ENCODE measurements around the gene NDUFAF2. TPM values are rescaled to one million over a fixed set of nuclear protein-coding genes. Genes with fewer than 3 reads are reported as not detected.

NDUFAF2 gene
- total RNA-seq, 2 experiments from 2014 or later, result 35.6 to 38.5 TPM

GRCh38 chr5:61097465-61097864 is 152.5 kb downstream of the NDUFAF2 start:
- Mint-ChIP-seq H3K4me1 (ENCODE audit: low read depth) (no peaks in the 10 kb centered on the region), H3K27me3 (ENCODE audit: low read depth) (no peaks in the 10 kb centered on the region), H3K27ac (no peak overlapping the region), H3K9me3 (peaks cover 4% of the 10 kb centered on the region), H3K36me3 (ENCODE audit: low read depth) (peaks cover 30% of the 10 kb centered on the region), H3K4me3 (no peak overlapping the region)
- CTCF ChIA-PET, result no interaction called here
- intact Hi-C loops (cut with micrococcal nuclease), result no loop called here
- DNase-seq, result no peak

GRCh38 chr5:61098251-61098995 is 153.4 kb downstream of the NDUFAF2 start:
- no peaks in the 10 kb centered on the region for H3K4me1 Mint-ChIP-seq (ENCODE audit: low read depth)
- no peaks in the 10 kb centered on the region for H3K27me3 Mint-ChIP-seq (ENCODE audit: low read depth)
- CTCF ChIA-PET, result no interaction called here
- H3K27ac Mint-ChIP-seq, result no peak overlapping the region
- DNase-seq, result no peak
- peaks cover 39% of the 10 kb centered on the region for H3K36me3 Mint-ChIP-seq (ENCODE audit: low read depth)
- H3K9me3 Mint-ChIP-seq, result peaks cover 4% of the 10 kb centered on the region
- intact Hi-C loops (cut with micrococcal nuclease), result no loop called here
- H3K4me3 Mint-ChIP-seq, result no peak overlapping the region

GRCh38 chr5:61100437-61100836 is 155.4 kb downstream of the NDUFAF2 start:
- no peaks in the 10 kb centered on the region for H3K27me3 Mint-ChIP-seq (ENCODE audit: low read depth)
- intact Hi-C loops (cut with micrococcal nuclease), result no loop called here
- H3K4me3 Mint-ChIP-seq, result no peak overlapping the region
- CTCF ChIA-PET, result no interaction called here
- no peak overlapping the region for H3K27ac Mint-ChIP-seq
- peaks cover 46% of the 10 kb centered on the region for H3K36me3 Mint-ChIP-seq (ENCODE audit: low read depth)
- no peaks in the 10 kb centered on the region for H3K4me1 Mint-ChIP-seq (ENCODE audit: low read depth)
- DNase-seq, result no peak
- H3K9me3 Mint-ChIP-seq, result peaks cover 6% of the 10 kb centered on the region

GRCh38 chr5:61114441-61114840 is 169.4 kb downstream of the NDUFAF2 start:
- CTCF ChIA-PET, result no interaction called here
- no peak for DNase-seq
- no peaks in the 10 kb centered on the region for H3K4me1 Mint-ChIP-seq (ENCODE audit: low read depth)
- no peak overlapping the region for H3K27ac Mint-ChIP-seq
- peaks cover 13% of the 10 kb centered on the region for H3K9me3 Mint-ChIP-seq
- H3K36me3 Mint-ChIP-seq (ENCODE audit: low read depth), result peaks cover 14% of the 10 kb centered on the region
- H3K4me3 Mint-ChIP-seq, result no peak overlapping the region
- no peaks in the 10 kb centered on the region for H3K27me3 Mint-ChIP-seq (ENCODE audit: low read depth)
- intact Hi-C loops (cut with micrococcal nuclease), result no loop called here

- intact Hi-C loops (cut with micrococcal nuclease), result no loop called here
- Mint-ChIP-seq H3K27me3 (ENCODE audit: low read depth) (no peaks in the 10 kb centered on the region), H3K27ac (no peak overlapping the region), H3K36me3 (ENCODE audit: low read depth) (peaks cover 12% of the 10 kb centered on the region), H3K4me3 (no peak overlapping the region), H3K4me1 (ENCODE audit: low read depth) (no peaks in the 10 kb centered on the region), H3K9me3 (peaks cover 13% of the 10 kb centered on the region)
- CTCF ChIA-PET, result no interaction called here
- no peak for DNase-seq
Measured at GRCh38 chr5:61115968-61116367, 171.0 kb downstream of the NDUFAF2 start.

GRCh38 chr5:61119066-61119465 is 174.1 kb downstream of the NDUFAF2 start:
- Mint-ChIP-seq H3K4me1 (ENCODE audit: low read depth) (no peaks in the 10 kb centered on the region), H3K9me3 (no peaks in the 10 kb centered on the region), H3K27ac (no peak overlapping the region), H3K27me3 (ENCODE audit: low read depth) (no peaks in the 10 kb centered on the region), H3K4me3 (no peak overlapping the region), H3K36me3 (ENCODE audit: low read depth) (peaks cover 3% of the 10 kb centered on the region)
- intact Hi-C loops (cut with micrococcal nuclease), result no loop called here
- CTCF ChIA-PET, result no interaction called here
- DNase-seq, result no peak

- CTCF ChIA-PET, result no interaction called here
- Mint-ChIP-seq H3K4me1 (ENCODE audit: low read depth) (no peaks in the 10 kb centered on the region), H3K36me3 (ENCODE audit: low read depth) (peaks cover 4% of the 10 kb centered on the region), H3K9me3 (no peaks in the 10 kb centered on the region), H3K27me3 (ENCODE audit: low read depth) (no peaks in the 10 kb centered on the region), H3K27ac (no peak overlapping the region), H3K4me3 (no peak overlapping the region)
- intact Hi-C loops (cut with micrococcal nuclease), result no loop called here
- no peak for DNase-seq
Measured at GRCh38 chr5:61120534-61120933, 175.5 kb downstream of the NDUFAF2 start.

GRCh38 chr5:61123145-61123544 is 178.1 kb downstream of the NDUFAF2 start:
- Mint-ChIP-seq H3K27me3 (ENCODE audit: low read depth) (no peaks in the 10 kb centered on the region), H3K9me3 (no peaks in the 10 kb centered on the region), H3K27ac (no peak overlapping the region), H3K4me3 (no peak overlapping the region), H3K4me1 (ENCODE audit: low read depth) (no peaks in the 10 kb centered on the region), H3K36me3 (ENCODE audit: low read depth) (peaks cover 5% of the 10 kb centered on the region)
- intact Hi-C loops (cut with micrococcal nuclease), result no loop called here
- no peak for DNase-seq
- CTCF ChIA-PET, result no interaction called here

GRCh38 chr5:61130289-61130688 is 185.3 kb downstream of the NDUFAF2 start:
- intact Hi-C loops (cut with micrococcal nuclease), result no loop called here
- H3K27me3 Mint-ChIP-seq (ENCODE audit: low read depth), result no peaks in the 10 kb centered on the region
- H3K4me1 Mint-ChIP-seq (ENCODE audit: low read depth), result no peaks in the 10 kb centered on the region
- H3K36me3 Mint-ChIP-seq (ENCODE audit: low read depth), result peaks cover 3% of the 10 kb centered on the region
- H3K9me3 Mint-ChIP-seq, result no peaks in the 10 kb centered on the region
- CTCF ChIA-PET, result no interaction called here
- DNase-seq, result no peak
- H3K27ac Mint-ChIP-seq, result no peak overlapping the region
- H3K4me3 Mint-ChIP-seq, result no peak overlapping the region

GRCh38 chr5:61132559-61132958 is 187.6 kb downstream of the NDUFAF2 start:
- peaks cover 4% of the 10 kb centered on the region for H3K36me3 Mint-ChIP-seq (ENCODE audit: low read depth)
- CTCF ChIA-PET, result no interaction called here
- DNase-seq, result no peak
- no peaks in the 10 kb centered on the region for H3K27me3 Mint-ChIP-seq (ENCODE audit: low read depth)
- H3K4me3 Mint-ChIP-seq, result no peak overlapping the region
- H3K4me1 Mint-ChIP-seq (ENCODE audit: low read depth), result no peaks in the 10 kb centered on the region
- intact Hi-C loops (cut with micrococcal nuclease), result no loop called here
- no peak overlapping the region for H3K27ac Mint-ChIP-seq
- H3K9me3 Mint-ChIP-seq, result no peaks in the 10 kb centered on the region

GRCh38 chr5:61137835-61138234 is 192.8 kb downstream of the NDUFAF2 start:
- DNase-seq, result no peak
- Mint-ChIP-seq H3K27me3 (ENCODE audit: low read depth) (no peaks in the 10 kb centered on the region), H3K9me3 (no peaks in the 10 kb centered on the region), H3K27ac (no peak overlapping the region), H3K4me1 (ENCODE audit: low read depth) (no peaks in the 10 kb centered on the region), H3K36me3 (ENCODE audit: low read depth) (peaks cover 4% of the 10 kb centered on the region), H3K4me3 (no peak overlapping the region)
- intact Hi-C loops (cut with micrococcal nuclease), result no loop called here
- CTCF ChIA-PET, result interaction anchor here (0.7 kb wide), 1 partner anchor 10 kb away, joined by 3 read pairs; no protein-coding TSS in a partner anchor

GRCh38 chr5:61139094-61139873 is 194.3 kb downstream of the NDUFAF2 start:
- DNase-seq, result no peak
- Mint-ChIP-seq H3K9me3 (no peaks in the 10 kb centered on the region), H3K27me3 (ENCODE audit: low read depth) (no peaks in the 10 kb centered on the region), H3K4me1 (ENCODE audit: low read depth) (no peaks in the 10 kb centered on the region), H3K36me3 (ENCODE audit: low read depth) (peaks cover 2% of the 10 kb centered on the region), H3K4me3 (no peak overlapping the region), H3K27ac (no peak overlapping the region)
- intact Hi-C loops (cut with micrococcal nuclease), result no loop called here
- CTCF ChIA-PET, result no interaction called here

- H3K4me3 Mint-ChIP-seq, result no peak overlapping the region
- peaks cover 6% of the 10 kb centered on the region for H3K36me3 Mint-ChIP-seq (ENCODE audit: low read depth)
- H3K9me3 Mint-ChIP-seq, result no peaks in the 10 kb centered on the region
- no peak for DNase-seq
- CTCF ChIA-PET, result no interaction called here
- intact Hi-C loops (cut with micrococcal nuclease), result no loop called here
- H3K4me1 Mint-ChIP-seq (ENCODE audit: low read depth), result no peaks in the 10 kb centered on the region
- H3K27ac Mint-ChIP-seq, result no peak overlapping the region
- no peaks in the 10 kb centered on the region for H3K27me3 Mint-ChIP-seq (ENCODE audit: low read depth)
Measured at GRCh38 chr5:61139931-61140330, 194.9 kb downstream of the NDUFAF2 start.
